Measurements from ENCODE around the gene TRIL.

Gene TRIL

DNA sequence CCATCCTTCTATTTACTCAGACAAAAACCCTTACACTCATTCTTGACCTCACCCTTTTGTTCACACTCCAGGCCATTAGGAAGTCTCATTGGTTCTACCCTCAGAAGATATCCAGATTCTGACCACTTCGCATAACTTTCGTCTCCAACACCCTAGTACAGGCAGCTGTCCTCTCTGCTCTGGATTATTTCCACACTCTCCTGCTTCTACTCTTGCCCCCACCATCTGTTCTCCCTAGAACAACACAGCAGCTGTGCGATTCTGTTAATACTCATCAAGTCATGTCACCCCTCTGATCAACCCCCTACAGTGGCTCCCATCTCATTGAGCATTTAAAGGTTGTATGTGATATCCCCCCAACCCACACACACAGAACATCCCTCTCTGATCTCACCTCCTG, 15.5 kb upstream of the TRIL start:
- Histone ChIP-seq H3K4me1 (no peaks in the 10 kb centered on the region), H3K9me3 (peaks cover 2% of the 10 kb centered on the region; the same call in 1 of the 2 replicates), H3K4me3 (no peak overlapping the region), H3K36me3 (replicated peaks) (no peaks in the 10 kb centered on the region), H3K27me3 (ENCODE audit: low read depth) (no peaks in the 10 kb centered on the region)
- DNase-seq (ENCODE audit: low spot score in 2 of 2): no peak
- in situ Hi-C loops (cut with MboI; ENCODE audit: low sequenced_read_pairs): no loop called here

DNA sequence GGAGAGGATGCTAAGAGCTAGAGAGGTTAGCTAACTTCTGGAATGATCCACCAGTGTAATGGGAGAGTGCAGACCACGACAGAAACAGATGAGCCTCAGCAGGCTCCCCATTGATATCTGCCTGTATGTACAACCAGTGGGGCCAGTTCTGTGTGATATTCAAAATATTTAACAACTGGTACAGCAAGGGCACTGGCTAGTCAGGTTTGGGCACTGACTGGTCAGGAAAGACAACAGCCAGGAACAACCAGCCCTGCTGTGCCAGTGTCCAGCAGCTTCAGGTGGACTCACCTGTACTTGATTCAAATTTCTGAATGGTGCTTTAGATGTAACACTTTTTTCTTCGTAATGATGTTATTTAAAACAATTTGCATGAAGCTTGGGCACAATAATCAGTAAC, 5.9 kb upstream of the TRIL start:
- Histone ChIP-seq H3K36me3 (replicated peaks) (no peaks in the 10 kb centered on the region), H3K27me3 (ENCODE audit: low read depth) (0 out of 2 replicates have a peak, but pooled peaks cover 2% of the 10 kb centered on the region), H3K4me1 (no peaks in the 10 kb centered on the region), H3K9me3 (no peaks in the 10 kb centered on the region), H3K4me3 (no peak overlapping the region)
- no peak for DNase-seq (ENCODE audit: low spot score in 2 of 2)
- in situ Hi-C loops (cut with MboI; ENCODE audit: low sequenced_read_pairs): no loop called here

- in situ Hi-C loops (cut with MboI; ENCODE audit: low sequenced_read_pairs): no loop called here
- Histone ChIP-seq H3K9me3 (no peaks in the 10 kb centered on the region), H3K4me3 (no peak overlapping the region), H3K36me3 (replicated peaks) (no peaks in the 10 kb centered on the region), H3K4me1 (no peaks in the 10 kb centered on the region), H3K27me3 (ENCODE audit: low read depth) (0 out of 2 replicates have a peak, but pooled peaks cover 1% of the 10 kb centered on the region)
- no peak for DNase-seq (ENCODE audit: low spot score in 2 of 2)
Measured at GRCh38 chr7:28961972-28962371, 3.8 kb upstream of the TRIL start.

DNA sequence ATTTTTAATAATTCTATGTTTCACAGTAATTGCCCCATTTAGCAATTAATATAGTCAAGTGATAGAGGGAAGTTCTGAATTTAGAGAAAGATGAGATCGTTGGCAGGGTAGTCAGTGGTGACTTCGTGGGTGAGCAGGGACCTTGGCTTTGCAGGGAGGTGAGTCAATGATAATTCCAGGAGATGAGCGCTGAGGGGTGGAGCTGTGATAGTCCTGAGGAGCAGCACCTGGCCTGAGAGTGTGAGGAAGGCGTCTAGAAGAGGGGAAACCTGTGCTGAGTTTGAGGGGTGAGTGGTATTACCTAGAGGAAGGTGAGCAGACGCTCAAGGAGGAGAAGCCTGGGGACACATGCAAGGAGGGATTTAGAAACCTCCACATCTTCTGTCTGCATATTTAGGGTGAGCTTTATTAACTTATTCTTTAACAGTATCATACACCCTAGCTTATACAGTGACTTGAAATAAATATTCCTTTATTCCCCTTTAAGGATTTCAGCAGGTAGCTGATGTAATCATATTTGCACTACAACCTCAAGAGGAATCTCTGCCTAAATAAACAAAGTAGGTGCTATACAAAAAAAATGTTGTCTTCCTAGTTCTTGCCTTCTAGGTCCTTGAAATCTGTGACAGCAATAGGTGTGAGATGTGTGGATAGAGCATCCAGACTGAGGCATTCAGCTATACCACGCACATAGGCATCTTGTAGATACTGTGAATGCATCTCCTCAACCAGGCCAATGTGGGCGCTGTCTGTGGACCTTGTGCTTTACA, 2.1 kb upstream of the TRIL start:
- no peak overlapping the region for H3K4me3 ChIP-seq
- no peaks in the 10 kb centered on the region for H3K36me3 ChIP-seq (replicated peaks)
- H3K4me1 ChIP-seq: no peaks in the 10 kb centered on the region
- H3K27me3 ChIP-seq (ENCODE audit: low read depth): no peaks in the 10 kb centered on the region
- no peaks in the 10 kb centered on the region for H3K9me3 ChIP-seq
- in situ Hi-C loops (cut with MboI; ENCODE audit: low sequenced_read_pairs): no loop called here
- DNase-seq (ENCODE audit: low spot score in 2 of 2): no peak

DNA sequence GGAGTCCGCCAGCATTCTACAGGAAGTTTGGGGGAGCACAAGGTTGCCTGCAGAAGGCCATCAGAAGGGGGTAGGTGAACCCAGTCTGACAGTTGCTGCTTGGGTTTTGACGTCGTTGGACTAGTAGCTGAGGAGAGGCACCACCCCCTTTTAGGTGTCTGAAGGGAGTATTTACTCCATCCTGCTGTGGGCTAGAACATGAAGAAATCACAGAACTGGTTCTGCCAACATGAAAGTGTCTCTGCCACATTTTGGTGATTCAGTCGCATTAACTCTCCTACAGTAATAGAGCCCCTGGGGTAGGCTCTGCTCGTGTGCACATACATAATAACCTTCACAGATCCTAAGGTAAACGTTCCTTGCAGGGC, 834 bp upstream of the TRIL start:
- no peak for DNase-seq (ENCODE audit: low spot score in 2 of 2)
- Histone ChIP-seq H3K36me3 (replicated peaks) (no peaks in the 10 kb centered on the region), H3K4me1 (0 out of 2 replicates have a peak, but pooled peaks cover 2% of the 10 kb centered on the region), H3K4me3 (no peak overlapping the region), H3K27me3 (ENCODE audit: low read depth) (no peaks in the 10 kb centered on the region), H3K9me3 (no peaks in the 10 kb centered on the region)
- in situ Hi-C loops (cut with MboI; ENCODE audit: low sequenced_read_pairs): no loop called here

DNA sequence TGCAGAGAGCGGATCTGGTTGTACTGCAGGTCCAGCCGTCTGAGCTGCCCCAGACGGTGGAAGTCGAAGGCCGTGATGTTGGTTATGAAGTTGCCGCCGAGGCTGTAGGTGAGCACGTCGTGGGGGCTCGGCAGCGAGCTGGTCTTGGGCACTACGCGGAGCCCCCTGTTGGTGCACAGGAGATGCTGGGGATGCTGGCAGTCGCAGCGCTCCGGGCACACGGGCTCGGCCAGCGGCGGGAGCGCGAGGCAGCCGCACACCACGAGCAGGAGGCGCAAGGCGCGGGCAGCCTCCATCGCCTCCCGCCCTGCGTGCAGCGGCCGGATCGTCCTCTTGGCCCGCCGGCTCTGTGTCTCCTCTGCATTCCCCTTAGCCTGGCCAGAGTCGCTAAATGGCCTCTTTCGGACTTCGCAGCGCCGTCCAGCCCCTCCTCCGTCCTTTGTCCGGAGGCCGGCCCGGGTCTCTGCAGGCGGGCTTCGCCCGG, 337 bp downstream of the TRIL start:
- in situ Hi-C loops (cut with MboI; ENCODE audit: low sequenced_read_pairs): no loop called here
- DNase-seq (ENCODE audit: low spot score in 2 of 2): no peak

DNA sequence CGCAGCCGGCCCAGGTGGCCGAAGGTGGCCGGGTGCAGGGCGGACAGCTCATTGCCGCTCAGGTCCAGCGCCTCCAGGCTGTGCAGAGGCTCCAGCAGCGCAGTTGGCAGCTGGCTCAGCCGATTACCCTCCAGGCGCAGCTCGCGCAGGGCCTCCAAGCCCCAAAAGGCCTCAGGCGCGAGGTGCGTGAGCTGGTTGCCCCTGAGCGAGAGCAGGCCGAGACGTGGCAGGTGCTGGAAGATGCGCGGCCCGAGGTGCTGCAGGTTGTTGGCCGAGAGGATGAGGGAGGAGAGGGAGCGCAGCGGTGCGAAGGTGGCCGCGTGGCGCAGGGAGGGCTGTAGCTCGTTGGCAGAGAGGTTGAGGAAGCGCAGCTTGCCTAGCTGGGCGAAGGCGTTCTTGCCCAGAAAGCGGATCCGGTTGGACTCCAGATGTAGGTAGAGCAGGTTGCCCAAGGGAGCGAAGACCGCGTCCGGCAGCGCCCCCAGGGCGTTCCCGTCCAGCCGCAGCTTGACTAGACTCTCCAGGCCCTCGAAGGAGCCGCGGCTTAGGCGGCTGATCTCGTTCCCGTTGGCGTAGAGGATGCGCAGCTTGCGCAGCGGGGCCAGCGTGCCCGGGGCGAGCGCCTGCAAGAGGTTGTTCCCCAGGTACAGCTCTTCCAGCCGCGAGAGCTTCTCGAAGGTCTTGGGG, 923 bp downstream of the TRIL start:
- DNase-seq (ENCODE audit: low spot score in 2 of 2): no peak
- Histone ChIP-seq H3K9me3 (no peaks in the 10 kb centered on the region), H3K4me3 (no peak overlapping the region), H3K4me1 (0 out of 2 replicates have a peak, but pooled peaks cover 2% of the 10 kb centered on the region), H3K36me3 (replicated peaks) (no peaks in the 10 kb centered on the region), H3K27me3 (ENCODE audit: low read depth) (no peaks in the 10 kb centered on the region)
- in situ Hi-C loops (cut with MboI; ENCODE audit: low sequenced_read_pairs): no loop called here

More for the DNA sequence above, 337 bp downstream of the TRIL start:
- no peaks in the 10 kb centered on the region for H3K9me3 ChIP-seq
- no peaks in the 10 kb centered on the region for H3K36me3 ChIP-seq (replicated peaks)
- H3K4me1 ChIP-seq: 0 out of 2 replicates have a peak, but pooled peaks cover 2% of the 10 kb centered on the region
- no peak overlapping the region for H3K4me3 ChIP-seq
- H3K27me3 ChIP-seq (ENCODE audit: low read depth): no peaks in the 10 kb centered on the region

GRCh38 chr7:28956608-28957063, 1.5 kb downstream of the TRIL start:
- Histone ChIP-seq H3K4me3 (peak overlapping the region; percentile 38), H3K27me3 (ENCODE audit: low read depth) (no peaks in the 10 kb centered on the region), H3K4me1 (peaks cover 2% of the 10 kb centered on the region; the same call in 1 of the 2 replicates), H3K36me3 (replicated peaks) (no peaks in the 10 kb centered on the region), H3K9me3 (0 out of 2 replicates have a peak, but pooled peaks cover 2% of the 10 kb centered on the region)
- DNase-seq (ENCODE audit: low spot score in 2 of 2): peak; percentile 22 to 70
- in situ Hi-C loops (cut with MboI; ENCODE audit: low sequenced_read_pairs): no loop called here

DNA sequence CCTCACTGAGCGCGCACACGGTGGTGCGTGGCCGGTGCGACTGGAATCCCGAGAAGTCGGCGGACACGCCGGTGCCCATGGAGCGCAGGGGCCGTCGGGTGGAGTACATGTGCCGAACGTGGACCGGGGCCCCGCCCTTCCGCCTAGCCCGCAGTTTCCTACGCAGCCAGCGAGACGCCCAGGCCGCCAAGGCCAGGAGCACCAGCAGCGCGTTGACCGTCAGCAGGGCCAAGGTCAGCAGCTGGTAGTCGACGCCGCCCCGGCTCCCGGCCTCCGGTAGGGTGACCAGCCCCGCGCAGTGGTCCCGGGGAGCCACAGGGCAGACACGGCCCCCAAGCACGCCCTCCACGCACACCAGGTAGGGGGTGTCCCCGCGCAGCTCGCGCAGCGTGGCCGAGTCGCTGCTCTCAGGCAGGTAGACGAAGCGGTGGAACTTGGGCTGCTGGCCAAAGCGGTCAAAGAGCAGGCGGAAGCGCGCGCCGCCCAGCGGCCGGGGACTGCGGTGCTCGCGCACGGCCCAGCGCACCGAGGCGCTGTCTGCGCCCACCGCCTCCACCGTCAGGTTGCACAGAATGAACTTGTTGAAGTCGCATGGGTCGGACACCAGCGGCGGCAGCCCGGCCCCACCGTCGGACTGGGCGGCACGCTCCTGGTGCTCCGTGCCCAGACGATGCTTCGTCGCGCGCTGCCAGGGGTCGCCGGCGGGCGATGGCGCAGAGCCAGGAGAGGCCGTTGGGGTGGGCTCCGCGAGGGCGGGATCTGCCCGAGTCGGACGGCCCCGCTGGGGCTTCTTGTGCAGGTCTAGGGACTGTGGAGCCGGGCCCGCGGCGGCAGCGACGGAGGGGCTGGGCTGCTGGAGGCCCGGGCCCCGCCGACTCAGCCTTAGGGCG, 2.2 kb downstream of the TRIL start:
- Histone ChIP-seq H3K36me3 (replicated peaks) (no peaks in the 10 kb centered on the region), H3K4me1 (peaks cover 2% of the 10 kb centered on the region; the same call in 1 of the 2 replicates), H3K4me3 (peak overlapping the region; percentile 38), H3K9me3 (0 out of 2 replicates have a peak, but pooled peaks cover 2% of the 10 kb centered on the region), H3K27me3 (ENCODE audit: low read depth) (0 out of 2 replicates have a peak, but pooled peaks cover 1% of the 10 kb centered on the region)
- peak; percentile 42 to 83 for DNase-seq (ENCODE audit: low spot score in 2 of 2)
- in situ Hi-C loops (cut with MboI; ENCODE audit: low sequenced_read_pairs): no loop called here

DNA sequence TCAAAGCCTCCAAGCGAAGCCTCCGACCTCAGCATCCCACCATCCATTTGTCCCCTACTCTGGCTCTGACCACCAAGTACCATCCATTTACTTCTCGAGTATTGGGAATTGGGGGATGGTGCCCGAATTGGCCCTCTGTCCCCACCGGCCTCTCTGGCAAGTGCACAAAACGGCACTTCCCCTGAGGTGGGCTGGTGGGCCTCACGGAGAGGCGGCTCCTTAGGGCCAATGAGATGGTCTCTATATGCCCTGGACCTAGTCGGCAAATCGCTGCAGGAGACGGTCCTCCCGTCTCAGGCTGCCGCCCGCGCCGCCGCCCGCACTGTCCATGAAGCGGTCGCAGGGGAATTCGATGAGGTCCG, 2.8 kb downstream of the TRIL start:
- H3K4me3 ChIP-seq: no peak overlapping the region
- in situ Hi-C loops (cut with MboI; ENCODE audit: low sequenced_read_pairs): no loop called here

DNA sequence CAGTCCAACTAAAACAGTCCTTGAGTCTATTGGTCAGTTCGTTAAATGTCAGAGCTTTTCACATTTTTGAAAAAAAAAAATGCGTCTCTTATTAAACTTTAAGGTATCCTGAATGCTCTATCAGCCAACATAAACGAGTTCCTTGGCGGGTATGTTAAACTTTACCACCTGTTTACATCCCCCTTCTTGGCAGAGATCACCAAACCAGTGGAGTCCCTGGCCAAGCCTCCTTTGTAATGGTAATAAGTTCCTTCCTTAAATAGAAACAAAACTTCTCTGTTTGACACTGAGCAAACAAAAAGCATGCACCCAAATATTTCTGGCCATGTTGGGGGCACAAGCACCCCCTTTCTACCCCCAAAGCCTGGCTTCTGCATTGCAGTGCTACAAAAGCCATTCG, 3.2 kb downstream of the TRIL start:
- no peak for DNase-seq (ENCODE audit: low spot score in 2 of 2)
- Histone ChIP-seq H3K9me3 (0 out of 2 replicates have a peak, but pooled peaks cover 2% of the 10 kb centered on the region), H3K27me3 (ENCODE audit: low read depth) (0 out of 2 replicates have a peak, but pooled peaks cover 4% of the 10 kb centered on the region), H3K4me1 (peaks cover 2% of the 10 kb centered on the region; the same call in 1 of the 2 replicates), H3K36me3 (replicated peaks) (no peaks in the 10 kb centered on the region), H3K4me3 (no peak overlapping the region)
- in situ Hi-C loops (cut with MboI; ENCODE audit: low sequenced_read_pairs): no loop called here

More for the DNA sequence above, 2.8 kb downstream of the TRIL start:
- 0 out of 2 replicates have a peak, but pooled peaks cover 2% of the 10 kb centered on the region for H3K9me3 ChIP-seq
- no peaks in the 10 kb centered on the region for H3K36me3 ChIP-seq (replicated peaks)
- H3K4me1 ChIP-seq: peaks cover 2% of the 10 kb centered on the region; the same call in 1 of the 2 replicates
- DNase-seq (ENCODE audit: low spot score in 2 of 2): no peak
- H3K27me3 ChIP-seq (ENCODE audit: low read depth): 0 out of 2 replicates have a peak, but pooled peaks cover 4% of the 10 kb centered on the region

GRCh38 chr7:28954471-28954870, 3.7 kb downstream of the TRIL start:
- Histone ChIP-seq H3K4me3 (no peak overlapping the region), H3K4me1 (peaks cover 2% of the 10 kb centered on the region; the same call in 1 of the 2 replicates), H3K9me3 (0 out of 2 replicates have a peak, but pooled peaks cover 2% of the 10 kb centered on the region), H3K36me3 (replicated peaks) (no peaks in the 10 kb centered on the region), H3K27me3 (ENCODE audit: low read depth) (0 out of 2 replicates have a peak, but pooled peaks cover 4% of the 10 kb centered on the region)
- DNase-seq (ENCODE audit: low spot score in 2 of 2): no peak
- in situ Hi-C loops (cut with MboI; ENCODE audit: low sequenced_read_pairs): no loop called here

- no peak for DNase-seq (ENCODE audit: low spot score in 2 of 2)
- H3K9me3 ChIP-seq: 0 out of 2 replicates have a peak, but pooled peaks cover 2% of the 10 kb centered on the region
- H3K4me3 ChIP-seq: no peak overlapping the region
- 0 out of 2 replicates have a peak, but pooled peaks cover 4% of the 10 kb centered on the region for H3K27me3 ChIP-seq (ENCODE audit: low read depth)
- peaks cover 2% of the 10 kb centered on the region; the same call in 1 of the 2 replicates for H3K4me1 ChIP-seq
- no peaks in the 10 kb centered on the region for H3K36me3 ChIP-seq (replicated peaks)
- in situ Hi-C loops (cut with MboI; ENCODE audit: low sequenced_read_pairs): no loop called here
Measured at GRCh38 chr7:28953633-28954032, 4.5 kb downstream of the TRIL start.

Data from HAP-1 (cell line).